Epithelial cell of esophagus (primary cell): ENCODE data around the gene CHCHD3.

Experiments
- DNase-seq: peaks from one replicate; pipeline ENCODE4 v3.0.0; 2010; ENCODE audit warnings: low read depth
- H3K4me3 ChIP-seq: 2 replicates; pipeline ENCODE4 v1.5.1; 2011; ENCODE audit warnings: mild to moderate bottlenecking, low read length, control low read depth
- CTCF ChIP-seq: IDR thresholded peaks from 2 replicates; pipeline ENCODE4 v1.5.1; 2011; ENCODE audit warnings: low read depth, mild to moderate bottlenecking, low read length, control low read depth, inconsistent platforms; ENCODE audit not compliant: insufficient read depth; ENCODE audit errors: missing control alignments

CHCHD3 gene

GRCh38 chr7:132891554-132891953 is 190.3 kb downstream of the CHCHD3 start:
- no peak for TF ChIP-seq CTCF
- DNase-seq = no peak
- no peak overlapping the region for H3K4me3 ChIP-seq

- H3K4me3 ChIP-seq = no peak overlapping the region
- TF ChIP-seq CTCF = no peak
- DNase-seq = no peak
Measured at GRCh38 chr7:132882714-132883428, 199.0 kb downstream of the CHCHD3 start.

- no peak overlapping the region for H3K4me3 ChIP-seq
- TF ChIP-seq CTCF = no peak
- DNase-seq = no peak
Measured at GRCh38 chr7:132881317-132881716, 200.6 kb downstream of the CHCHD3 start.

- TF ChIP-seq CTCF = no peak
- H3K4me3 ChIP-seq = no peak overlapping the region
- no peak for DNase-seq
Measured at GRCh38 chr7:132879579-132879978, 202.3 kb downstream of the CHCHD3 start.

- no peak overlapping the region for H3K4me3 ChIP-seq
- TF ChIP-seq CTCF = no peak
- peak; percentile 78 for DNase-seq
Measured at GRCh38 chr7:132878204-132878919, 203.5 kb downstream of the CHCHD3 start.

GRCh38 chr7:132877573-132877972 is 204.3 kb downstream of the CHCHD3 start:
- no peak overlapping the region for H3K4me3 ChIP-seq
- no peak for TF ChIP-seq CTCF
- DNase-seq = no peak

- no peak for DNase-seq
- TF ChIP-seq CTCF = no peak
Measured at GRCh38 chr7:132876576-132876975, 205.3 kb downstream of the CHCHD3 start.

More at GRCh38 chr7:132876576-132876975, 205.3 kb downstream of the CHCHD3 start:
- H3K4me3 ChIP-seq = no peak overlapping the region
